NCI-H2081 treated with DMSO at 0.1 percent for 48 hours (cell line): ENCODE data around the gene SIX3.

ENCODE experiments used
- DNase-seq: peaks from one replicate; lab custom pipeline; 2025; lab: John Stamatoyannopoulos, UW

SIX3 gene

DNA sequence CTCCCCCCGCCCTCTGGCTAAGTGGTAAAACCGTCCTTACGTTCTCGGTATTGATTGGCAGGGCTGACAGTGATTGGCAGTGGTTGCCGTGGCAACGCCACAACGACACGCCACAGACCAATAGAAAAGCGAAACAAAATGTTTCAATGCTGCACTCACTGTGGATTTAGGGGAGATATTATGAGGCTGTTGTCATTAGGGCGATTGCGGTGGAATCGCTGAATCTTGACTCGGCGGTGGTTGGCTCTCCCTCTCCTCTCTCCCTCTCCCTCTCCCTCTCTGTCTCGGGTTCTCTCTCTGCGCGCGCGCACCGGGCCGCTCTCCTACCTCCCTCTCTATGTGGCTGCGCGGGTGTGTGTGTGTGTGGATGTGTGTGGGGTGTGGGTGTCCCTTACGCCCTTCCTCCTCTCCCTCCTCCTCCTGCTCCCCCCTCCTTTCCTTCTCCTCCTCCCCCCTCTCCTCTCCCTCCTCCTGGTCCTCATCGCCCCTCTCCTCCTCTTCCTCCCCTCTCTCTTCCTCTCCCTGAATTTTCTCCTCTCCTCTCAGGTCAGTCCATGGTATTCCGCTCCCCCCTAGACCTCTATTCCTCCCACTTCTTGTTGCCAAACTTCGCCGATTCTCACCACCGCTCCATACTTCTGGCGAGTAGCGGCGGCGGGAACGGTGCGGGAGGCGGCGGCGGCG lies at the start of gene SIX3:
Gene SIX3 (plus strand): TSS at position 152 of the 684 bp plus-strand sequence. CDS start 403 bp downstream, at position 555.
- no peak for DNase-seq

DNA sequence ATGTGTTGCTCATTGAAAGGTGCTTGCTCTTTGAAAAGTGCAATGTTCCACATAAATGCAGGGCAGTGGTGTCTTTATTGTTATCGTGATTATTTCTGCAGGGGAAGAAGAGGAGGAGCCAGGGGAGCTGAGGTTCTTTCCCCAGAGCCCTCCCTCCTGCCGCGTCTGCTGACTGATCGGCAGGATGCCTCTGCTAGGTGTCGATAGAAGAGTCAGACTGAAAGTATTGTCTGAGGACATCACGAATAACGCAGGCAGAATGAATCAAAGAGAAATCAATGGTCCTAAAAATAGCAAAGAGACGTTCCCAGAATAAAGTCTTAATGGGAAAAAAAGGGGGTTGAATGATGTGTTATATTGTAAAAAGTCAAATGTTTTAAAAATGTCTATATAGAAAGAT lies 47.4 kb upstream of the SIX3 start:
- no peak for DNase-seq

DNA sequence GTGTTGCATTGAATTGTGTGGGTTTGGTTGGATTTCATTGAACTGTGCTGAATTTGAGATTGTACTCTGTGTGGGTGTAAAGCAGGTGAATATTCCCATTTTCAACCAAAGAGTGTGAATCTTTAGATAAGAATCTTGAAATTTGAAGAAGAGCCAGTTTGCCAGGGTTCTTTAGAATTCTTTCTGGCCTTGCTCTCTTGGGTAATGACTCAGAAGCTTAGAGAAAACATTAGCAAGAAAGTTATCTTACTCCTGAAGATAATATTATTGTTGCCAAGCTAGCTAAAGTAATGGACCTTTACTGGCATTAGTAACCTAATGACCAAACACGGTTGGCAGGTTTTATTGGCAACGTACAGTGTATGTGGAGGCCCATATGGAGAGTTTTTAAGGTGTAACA lies 46.4 kb upstream of the SIX3 start:
- no peak for DNase-seq

DNA sequence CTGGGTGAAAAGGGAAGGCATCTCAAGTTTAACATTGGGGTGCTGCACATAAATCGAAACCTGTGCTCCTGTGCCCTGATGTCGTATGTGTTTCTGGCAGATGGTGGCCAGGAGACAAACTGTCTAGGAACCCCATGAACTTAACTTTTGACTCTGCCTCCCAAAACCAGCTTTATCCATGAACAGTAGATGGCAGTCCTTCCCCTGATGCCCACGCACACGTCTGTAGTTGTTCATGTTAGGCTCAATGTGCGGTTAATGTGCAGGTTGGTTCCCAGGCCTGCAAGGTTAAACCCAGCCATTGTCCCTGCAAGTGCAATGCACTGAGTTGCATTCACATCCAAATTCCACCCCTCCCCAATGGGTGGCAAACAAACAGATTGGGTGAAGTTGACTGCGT lies 44.1 kb upstream of the SIX3 start:
- DNase-seq, result no peak

DNA sequence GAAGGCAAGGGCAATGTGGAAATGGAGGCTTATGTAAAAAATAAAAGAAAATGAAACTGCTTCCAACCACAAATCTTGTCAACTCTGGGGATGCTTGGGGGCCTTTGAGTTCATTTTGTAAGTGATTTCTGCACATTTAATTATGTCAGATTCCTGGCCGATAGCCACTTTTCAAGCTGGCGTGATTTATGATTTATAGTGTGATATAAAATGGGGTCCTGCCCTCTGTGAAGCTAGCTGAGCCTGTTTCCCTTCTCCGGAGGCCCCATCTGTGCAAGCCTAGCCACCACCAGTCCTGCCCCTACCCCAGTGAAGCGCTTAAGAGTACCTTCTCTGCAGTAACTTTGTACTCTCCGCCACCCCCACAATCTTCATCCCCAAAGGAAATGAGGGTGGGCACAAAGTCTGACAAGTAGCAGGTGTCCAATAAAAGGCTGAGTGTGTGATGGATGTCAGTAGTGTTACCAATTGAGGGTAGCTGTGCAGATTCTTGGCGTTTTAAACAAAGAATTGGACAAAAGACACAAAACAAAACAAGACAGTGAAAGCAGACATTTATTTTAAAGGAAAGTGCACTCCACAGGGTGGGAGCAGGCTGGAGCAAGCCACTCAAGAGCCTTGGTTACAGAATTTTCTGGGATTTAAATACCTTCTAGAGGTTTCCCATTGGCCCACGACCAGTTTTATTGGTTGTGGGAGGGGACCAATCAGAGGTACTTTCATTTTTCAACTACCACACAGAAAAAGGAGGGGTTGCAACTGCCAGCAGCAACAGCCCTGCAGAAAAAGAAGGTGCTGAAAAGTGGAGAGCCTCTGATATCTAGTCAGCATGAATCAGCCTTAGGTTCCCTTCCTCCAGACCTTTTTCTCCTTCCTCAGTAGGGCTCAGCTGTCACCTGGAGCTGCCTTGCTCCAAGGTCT lies 39.0 kb upstream of the SIX3 start:
- no peak for DNase-seq

DNA sequence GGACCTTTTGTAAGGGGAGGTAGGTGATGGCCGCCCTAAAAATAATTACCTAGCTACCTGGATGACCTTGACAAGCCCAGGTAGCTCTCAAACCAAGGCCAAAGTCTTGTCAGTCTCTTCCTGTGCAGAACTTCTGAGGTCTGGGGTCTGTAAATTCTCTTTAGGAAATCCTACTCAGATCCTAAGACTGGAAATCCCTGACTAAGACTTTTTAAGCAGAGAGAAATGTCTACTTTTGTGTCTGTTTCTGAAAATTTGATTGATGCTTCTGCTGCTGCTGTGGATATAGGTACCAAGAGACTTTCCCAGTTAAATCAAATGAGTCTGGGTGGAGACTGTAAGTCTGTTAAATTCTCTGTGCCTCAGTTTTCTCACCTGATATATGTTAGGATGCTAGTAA lies 36.9 kb upstream of the SIX3 start:
- no peak for DNase-seq

DNA sequence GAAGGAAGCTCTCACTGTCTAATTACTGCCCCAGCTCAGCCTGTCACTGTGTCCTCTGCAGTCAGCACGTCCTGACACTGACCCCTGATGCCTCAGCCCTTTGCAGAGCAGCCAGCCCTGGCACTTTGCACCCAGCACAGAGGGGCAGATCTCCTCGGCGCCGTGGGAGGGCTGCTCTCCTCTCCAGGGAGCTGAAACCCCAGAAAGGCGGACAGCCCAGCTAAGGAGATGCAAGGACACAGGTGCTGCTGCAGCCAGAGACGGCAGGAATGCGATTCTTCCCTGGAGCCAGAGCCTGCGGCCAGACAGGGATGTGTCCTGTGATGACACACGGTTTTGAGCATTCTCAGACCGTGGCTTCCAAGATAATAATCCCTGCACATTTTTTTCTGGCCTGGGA lies 34.5 kb upstream of the SIX3 start:
- DNase-seq, result no peak

DNA sequence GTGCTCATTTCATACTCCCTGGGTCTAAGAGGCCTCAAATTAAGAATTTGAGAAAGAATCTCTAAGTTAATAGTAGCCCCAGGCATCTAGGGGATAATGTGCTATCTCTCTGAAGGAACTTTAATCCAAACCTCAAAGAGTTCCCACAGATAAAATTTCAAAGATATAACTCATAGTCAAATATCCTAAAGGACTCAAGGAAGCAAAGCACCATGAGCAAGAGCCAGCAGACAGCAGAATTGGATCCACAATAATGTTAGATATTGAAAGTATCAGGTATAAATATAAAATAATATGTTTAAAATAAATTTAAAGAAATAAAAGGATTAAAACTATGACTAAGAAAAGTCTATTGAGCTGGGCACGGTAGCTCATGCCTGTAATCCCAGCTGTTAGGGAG lies 31.7 kb upstream of the SIX3 start:
- no peak for DNase-seq

DNA sequence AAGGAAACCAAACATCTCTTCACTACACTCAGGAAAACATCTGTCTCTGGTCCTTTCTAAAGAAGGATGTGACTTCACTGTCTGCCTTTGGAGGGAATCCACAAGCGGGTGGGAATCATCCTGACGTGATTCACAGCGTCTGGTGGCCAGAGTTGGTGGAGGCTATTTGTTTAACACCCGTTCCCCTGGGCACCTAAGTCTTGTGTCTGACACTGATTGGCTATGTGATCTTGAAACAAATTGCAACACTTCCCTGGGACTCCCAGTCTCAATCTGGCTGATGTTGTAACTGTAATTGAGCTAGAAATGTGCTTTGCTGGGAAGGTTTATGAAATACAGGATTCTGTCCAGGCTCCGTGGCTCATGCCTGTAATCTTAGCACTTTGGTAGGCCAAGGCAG lies 28.8 kb upstream of the SIX3 start:
- no peak for DNase-seq

DNA sequence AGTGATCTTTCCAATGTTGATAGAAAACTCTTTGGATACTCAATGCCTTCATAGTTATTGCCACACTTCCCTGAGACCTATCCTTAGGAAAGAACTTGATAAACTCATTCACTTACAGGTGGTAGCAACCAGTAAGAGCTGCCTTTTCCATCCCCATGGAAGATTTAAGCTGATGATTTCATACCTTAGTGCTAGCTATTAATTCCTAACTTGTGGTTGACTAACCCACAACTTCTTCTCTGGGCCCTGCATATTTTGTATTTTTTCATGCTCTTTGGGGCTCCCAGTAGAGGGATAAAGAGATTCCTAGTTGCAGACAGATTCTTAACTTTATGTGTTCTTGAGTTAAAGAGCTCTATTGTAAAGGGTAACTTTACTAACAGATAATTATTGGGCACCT lies 25.2 kb upstream of the SIX3 start:
- no peak for DNase-seq

DNA sequence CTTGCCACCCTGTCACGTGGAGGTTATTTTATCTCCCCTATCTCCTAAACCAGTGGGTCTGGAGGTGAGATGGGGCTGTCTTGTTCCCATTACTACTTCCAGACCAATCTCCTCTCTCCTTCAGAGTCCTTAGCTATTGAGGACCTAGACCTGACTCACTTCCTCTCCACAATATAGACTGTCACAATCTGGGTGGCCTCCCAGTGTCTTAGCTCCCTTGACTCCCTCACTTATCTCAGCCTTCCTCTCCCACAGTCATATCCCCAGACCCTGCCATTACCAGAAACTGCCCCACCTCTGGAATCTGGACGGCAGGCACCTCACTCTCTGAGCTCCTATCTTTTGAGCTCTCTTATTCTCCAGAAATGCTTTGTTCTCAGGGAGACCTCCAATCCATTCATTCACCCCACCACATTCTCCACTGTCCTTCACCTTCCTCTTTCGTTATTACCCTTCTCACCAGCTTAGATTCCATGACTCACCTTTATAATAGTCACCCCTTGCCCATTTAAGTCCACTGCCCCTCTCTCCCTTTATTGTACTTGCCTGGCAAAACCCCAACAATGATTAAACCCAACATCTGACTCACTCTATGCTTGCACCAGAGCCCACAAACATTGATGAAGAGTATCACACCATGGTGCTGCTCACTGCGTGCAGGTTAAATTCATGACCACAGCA lies 23.3 kb upstream of the SIX3 start:
- no peak for DNase-seq

DNA sequence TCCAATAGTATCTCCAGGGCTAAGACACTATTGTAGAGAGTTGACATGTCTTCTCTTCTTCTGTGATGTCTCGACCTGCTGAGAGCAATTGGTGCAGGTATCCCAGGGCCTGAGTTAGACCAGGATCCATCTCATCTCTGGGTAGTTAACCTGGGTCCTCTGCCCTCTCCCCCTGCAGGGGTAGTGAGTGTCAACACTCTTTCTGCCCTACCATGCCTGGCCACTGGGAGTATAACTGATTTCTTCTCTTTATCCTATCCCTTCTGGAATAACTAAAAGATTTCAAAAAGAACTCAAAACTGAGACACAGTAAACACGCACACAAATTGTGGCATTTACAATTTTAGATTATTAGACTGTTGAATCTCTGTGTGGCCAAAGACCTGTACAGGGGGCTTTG lies 20.8 kb upstream of the SIX3 start:
- DNase-seq, result no peak

DNA sequence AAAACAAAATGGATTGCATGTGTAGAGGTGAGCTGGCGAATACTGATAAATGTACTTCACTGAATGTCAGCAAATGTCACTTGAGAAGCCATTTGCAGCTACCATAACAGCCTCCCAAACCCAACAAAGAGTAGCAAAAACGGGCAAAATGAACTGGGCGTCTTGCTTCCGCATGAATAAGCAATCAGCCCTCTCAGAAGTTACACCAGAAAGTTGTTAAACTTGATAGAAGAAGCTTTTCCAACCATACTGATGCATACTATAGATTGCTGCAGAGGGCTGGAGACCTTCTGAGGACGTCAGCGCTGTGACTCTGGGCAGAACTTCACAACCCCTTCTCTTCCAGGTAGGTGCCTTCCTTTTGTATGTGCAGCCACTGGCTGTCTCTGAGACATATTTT lies 18.7 kb upstream of the SIX3 start:
- no peak for DNase-seq

DNA sequence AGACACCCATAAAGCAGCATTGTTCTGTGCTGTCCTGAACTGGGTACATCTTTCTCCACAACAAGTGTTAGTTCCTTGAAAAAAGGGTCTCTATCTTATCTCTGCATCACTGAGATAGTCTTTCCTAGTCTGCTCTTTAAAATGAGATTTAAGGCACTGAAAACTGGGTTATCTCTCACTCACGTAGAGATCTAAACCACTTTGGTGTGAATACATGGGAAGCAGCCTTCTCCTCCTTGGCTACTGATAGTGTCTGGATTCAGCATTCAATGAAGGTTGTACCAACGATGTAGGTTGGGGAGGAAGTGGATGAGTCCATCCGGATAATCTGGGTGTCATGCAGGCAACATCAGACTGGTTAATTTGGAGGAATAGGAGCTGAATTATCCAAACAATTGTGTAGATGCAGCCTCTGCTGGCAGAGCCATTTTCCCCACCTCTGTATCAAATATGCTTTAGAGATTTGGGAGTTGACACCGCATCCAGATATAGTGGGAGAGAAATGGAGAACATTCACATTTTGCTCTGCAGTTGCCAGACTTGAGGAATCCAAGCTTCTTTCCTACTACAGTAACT lies 15.9 kb upstream of the SIX3 start:
- DNase-seq, result no peak

DNA sequence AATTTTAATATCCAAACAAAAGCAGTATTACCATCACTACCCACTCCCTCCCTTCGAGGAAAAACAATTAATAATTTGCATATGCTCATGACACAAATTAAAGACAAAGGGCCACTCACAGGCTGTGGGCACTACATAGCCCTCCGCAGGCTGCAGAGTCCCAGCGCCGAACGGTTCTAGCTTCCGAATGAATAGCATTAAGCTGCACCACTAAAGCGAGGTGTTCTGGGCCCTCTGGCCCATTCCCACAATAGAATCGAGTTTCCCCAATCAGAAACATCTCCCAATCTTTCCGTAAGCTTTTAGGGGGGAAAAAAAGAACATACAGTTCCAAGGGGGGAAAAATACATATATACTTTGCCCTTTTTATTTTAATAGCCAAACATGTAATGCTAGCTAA lies 14.5 kb upstream of the SIX3 start:
- DNase-seq, result no peak

DNA sequence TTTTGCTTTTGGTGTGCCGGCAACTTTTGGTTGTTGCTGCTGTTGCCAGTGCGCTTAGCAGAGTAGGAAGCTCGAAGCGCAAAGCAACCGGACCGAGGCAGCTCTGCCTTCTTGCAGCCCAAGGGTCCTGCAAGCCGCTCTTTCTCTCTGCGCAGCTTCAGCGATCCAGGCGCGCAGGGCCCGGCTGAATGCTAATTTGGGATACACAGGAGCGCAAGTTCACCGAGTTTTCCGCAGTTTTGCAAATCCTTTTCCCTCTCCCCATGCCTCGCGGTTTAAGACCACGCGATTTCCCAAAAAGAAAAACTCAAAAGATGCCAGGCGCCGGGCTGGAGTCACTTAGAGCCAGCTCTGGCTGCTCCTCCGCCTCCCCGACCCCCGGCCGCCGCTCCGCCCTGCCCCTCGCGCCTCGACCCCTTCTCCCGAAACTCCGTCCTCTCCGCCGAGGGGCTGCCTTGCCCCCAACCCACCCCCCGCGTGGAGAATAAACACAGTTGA lies 13.5 kb upstream of the SIX3 start:
- DNase-seq, result no peak

DNA sequence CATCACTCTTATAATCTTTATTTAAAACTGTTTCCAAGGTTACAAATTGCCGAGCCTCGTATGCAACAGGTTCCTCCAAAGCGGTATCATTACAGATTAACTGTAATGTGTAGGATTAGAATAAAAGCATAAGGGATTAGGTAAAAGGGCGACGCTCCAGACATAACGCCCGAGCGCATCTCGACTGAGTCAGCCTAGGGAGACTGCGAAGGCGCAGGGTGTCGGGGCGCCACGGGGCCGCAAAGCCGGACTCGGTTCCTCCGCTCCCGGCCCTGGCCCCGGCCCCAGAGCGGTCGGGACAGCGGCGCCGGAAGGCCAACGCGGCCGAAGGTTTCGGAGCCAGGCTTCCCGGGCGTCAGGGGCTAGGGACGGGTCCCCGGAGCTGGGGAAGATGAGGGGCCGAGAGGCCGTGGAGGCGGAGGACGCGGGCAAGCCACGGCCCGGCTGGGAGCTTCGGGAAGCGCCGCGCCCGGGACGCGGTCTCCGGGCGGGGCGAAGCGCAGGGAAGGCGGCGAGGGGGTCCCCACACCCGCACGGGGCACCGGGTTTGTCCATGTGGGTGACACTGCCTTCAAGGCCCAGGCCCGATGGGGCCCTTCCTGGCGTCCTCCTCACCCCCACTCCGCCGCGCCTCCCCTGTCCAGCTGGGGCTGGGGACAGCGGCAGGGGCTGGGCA lies 12.9 kb upstream of the SIX3 start:
- DNase-seq, result no peak

DNA sequence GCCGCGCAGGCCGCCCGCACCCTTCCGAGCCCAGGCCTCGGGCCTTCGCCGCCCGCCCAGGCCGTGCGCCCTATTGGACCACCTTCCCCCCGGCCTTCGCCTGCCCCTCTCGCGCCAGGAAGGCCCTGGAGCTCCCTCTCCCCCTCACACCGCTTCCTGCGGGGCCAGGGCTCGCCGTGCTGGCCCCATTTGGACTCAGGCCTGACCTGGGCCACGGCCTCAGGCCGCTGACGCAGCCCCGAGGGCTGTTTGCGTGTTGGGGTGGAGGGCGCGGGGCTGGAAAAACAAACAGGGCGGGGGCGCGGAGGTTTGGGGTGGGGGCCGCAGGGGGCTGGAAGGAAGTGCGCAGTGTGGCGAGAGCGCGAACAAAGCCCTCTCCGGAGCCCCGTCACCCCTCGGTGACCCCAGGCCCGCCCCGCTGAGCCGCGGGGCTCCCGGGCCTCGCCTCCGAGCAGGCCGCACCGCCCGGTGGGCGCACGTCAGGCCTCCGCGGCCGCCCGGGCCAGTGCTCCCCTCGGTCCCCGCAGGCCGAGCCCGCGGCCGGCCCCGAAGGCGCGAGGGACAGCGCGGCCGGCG lies 12.3 kb upstream of the SIX3 start:
- no peak for DNase-seq

DNA sequence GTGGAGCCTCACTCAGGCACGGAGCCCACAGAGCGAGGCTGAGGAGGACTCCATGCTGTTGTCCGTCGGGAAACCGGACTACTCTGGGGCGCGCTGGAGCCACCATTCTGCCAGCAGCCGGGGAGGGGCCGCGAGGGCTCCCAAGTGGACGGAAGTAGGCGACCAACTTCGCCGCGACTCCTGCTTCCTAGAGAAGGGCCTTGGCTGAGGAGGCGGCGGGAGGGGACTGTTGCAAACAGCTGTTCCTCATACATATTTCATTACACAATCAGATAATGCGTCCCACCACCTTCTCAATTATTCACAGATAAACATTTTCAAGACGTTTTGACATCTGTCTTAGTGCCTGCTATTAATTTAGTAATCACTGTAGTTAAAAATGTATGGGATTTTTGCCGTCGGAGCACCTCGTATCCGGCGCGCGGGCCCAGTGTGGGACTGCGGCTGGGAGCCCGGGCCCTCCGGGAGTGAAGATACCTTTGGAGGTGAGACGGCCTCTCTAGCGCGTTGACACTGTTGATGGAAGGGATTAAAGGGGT lies 11.7 kb upstream of the SIX3 start:
- DNase-seq, result no peak

DNA sequence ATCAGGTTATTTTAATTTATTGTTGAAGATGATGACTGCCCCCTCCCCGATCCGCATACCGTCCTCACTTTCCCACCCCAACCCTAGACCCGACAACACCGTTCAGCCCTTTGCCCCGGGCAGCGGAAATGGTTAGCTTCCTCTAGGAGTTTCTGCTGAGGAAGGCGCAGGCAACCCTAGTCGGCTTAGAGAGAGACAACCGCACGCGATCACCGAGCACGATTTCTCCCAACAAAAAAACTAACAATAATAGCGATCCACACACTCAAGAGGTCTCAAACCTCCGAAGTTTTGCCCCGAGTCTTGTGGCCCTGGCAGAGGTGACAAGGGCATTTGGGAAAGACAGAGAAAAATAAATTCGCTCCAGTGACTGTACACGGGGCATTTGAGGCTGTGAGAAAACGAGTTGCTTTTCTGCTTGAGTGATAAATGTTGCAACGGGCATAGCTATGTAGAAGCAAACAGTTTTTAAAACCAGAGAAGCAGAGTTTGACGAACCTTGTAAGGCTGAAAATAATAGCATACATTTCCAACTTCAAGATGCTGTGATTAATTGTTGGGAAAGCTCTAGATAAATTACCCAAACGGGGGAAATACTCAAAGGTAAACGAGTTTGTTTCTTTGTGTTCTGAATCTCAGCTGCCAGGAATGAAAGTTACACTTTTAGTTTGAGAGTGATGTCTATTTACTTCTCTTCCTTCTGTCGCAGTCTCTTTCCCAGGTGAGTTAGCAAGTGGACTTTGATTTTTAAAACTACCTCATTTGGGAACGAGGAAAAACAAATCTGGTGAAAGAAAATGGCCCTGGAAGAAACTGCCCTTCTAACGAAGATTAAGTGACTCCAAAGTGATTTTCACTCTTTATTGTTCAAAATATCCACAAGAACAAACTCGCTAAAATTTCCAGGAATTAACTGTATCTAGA lies 11.0 kb upstream of the SIX3 start:
- no peak for DNase-seq
